HCT116 (cell line): ENCODE results near the gene STARD7.

Source experiments
- CEBPB ChIP-seq: IDR thresholded peaks from 2 replicates; pipeline ENCODE4 v1.6.1; 2012; ENCODE audit warnings: low read depth
- CTCF ChIP-seq, 3 experiments: fragments of 200-600 bp in 1 of 3; sonication (generic) in 1 of 3; IDR thresholded peaks in 2 of 3; conservative IDR thresholded peaks in 1 of 3; 2 replicates each; pipeline ENCODE4 v1.5.1; 2012 to 2017; ENCODE audit warnings: low read depth in 2 of 3, low read length in 2 of 3, antibody characterized with exemption in 1 of 3, borderline replicate concordance in 1 of 3, control low read depth in 1 of 3, mild to moderate bottlenecking in 1 of 3, mixed read lengths in 1 of 3, mixed run types in 1 of 3, moderate library complexity in 1 of 3; ENCODE audit not compliant: insufficient read depth in 1 of 3
- EZH2phosphoT487 ChIP-seq: fragments of 200-600 bp; IDR thresholded peaks from 2 replicates; pipeline ENCODE4 v1.6.1; 2018; ENCODE audit warnings: antibody characterized with exemption, borderline replicate concordance
- MAX ChIP-seq: IDR thresholded peaks from 2 replicates; pipeline ENCODE4 v1.6.1; 2012
- POLR2A ChIP-seq: IDR thresholded peaks from 2 replicates; pipeline ENCODE4 v1.7.0; 2011; ENCODE audit warnings: borderline replicate concordance; ENCODE audit not compliant: insufficient read depth, insufficient read length; ENCODE audit errors: extremely low read depth
- POLR2AphosphoS5 ChIP-seq: IDR thresholded peaks from 2 replicates; pipeline ENCODE4 v1.6.1; 2011; ENCODE audit warnings: mild to moderate bottlenecking, low read depth, low read length, moderate library complexity
- RAD21 ChIP-seq: IDR thresholded peaks from 2 replicates; pipeline ENCODE4 v1.6.1; 2012; ENCODE audit warnings: low read depth, mild to moderate bottlenecking
- REST ChIP-seq: IDR thresholded peaks from 2 replicates; pipeline ENCODE4 v1.6.1; 2012; ENCODE audit warnings: low read depth
- SRF ChIP-seq: IDR thresholded peaks from 2 replicates; pipeline ENCODE4 v1.6.1; 2012; ENCODE audit warnings: low read depth
- YY1 ChIP-seq: IDR thresholded peaks from 2 replicates; pipeline ENCODE4 v1.6.1; 2011; ENCODE audit warnings: low read length, low read depth, moderate library complexity, mild to moderate bottlenecking; ENCODE audit not compliant: insufficient replicate concordance; ENCODE audit errors: extremely low read depth
- ZBTB33 ChIP-seq: IDR thresholded peaks from 2 replicates; pipeline ENCODE4 v1.6.1; 2011; ENCODE audit warnings: mild to moderate bottlenecking, low read length, moderate library complexity; ENCODE audit not compliant: insufficient replicate concordance; ENCODE audit errors: extremely low read depth
- ZFX ChIP-seq: fragments of 450-650 bp; IDR thresholded peaks from 2 replicates; pipeline ENCODE4 v1.6.1; 2017

GRCh38 chr2:96138179-96139145 is 70.2 kb downstream of the STARD7 start, which contains the start of gene ASTL:
- TF ChIP-seq POLR2AphosphoS5: no peak
- no peak for TF ChIP-seq POLR2A
- TF ChIP-seq CTCF (IDR thresholded peaks at IDR 0.05 in 2 of 3, conservative IDR thresholded peaks at IDR 0.05 in 1 of 3; ENCODE audit: borderline replicate concordance in 1 of 3, insufficient read depth in 1 of 3, low read depth in 2 of 3, low read length in 2 of 3): peak; percentile 64 to 66 (median 66)
- TF ChIP-seq ZFX: no peak
- no peak for TF ChIP-seq REST
- TF ChIP-seq SRF: no peak
- TF ChIP-seq YY1: no peak
- no peak for TF ChIP-seq CEBPB
- no peak for TF ChIP-seq MAX
- no peak for TF ChIP-seq ZBTB33
- TF ChIP-seq EZH2phosphoT487: no peak
- TF ChIP-seq RAD21: peak; percentile 78
